NCI-H526 treated with DMSO at 0.1 percent for 48 hours (cell line): Measurements from ENCODE around the gene KCTD7.
"Not testable (repeated sequence)": the region's sequence is repeated elsewhere in the genome, so short reads cannot be mapped to it uniquely, and the experiment has no call there.

Experiments
- DNase-seq: peaks from one replicate; lab custom pipeline; 2025; lab: John Stamatoyannopoulos, UW

KCTD7 gene

DNA sequence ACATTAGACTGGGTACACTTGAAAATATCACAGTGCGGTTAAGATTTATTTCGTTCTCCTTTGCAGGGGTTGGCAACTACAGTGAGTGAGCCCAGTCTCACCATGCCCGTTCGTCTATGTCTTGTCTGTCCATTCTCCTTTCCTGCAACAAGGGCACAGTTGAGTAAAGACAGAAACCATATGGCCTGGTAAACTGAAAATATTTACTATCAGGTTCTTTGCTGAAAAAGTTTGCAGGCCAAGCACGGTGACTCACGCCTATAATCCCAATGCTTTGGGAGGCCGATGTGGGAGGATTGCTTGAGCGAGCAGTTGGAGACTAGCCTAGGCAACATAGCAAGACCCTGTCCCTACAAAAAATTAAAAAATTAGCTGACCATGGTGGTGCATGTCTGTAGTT is 11.4 kb upstream of the KCTD7 start:
- DNase-seq = no peak

GRCh38 chr7:66619341-66619948 is 9.2 kb upstream of the KCTD7 start:
- DNase-seq = not testable (repeated sequence)

GRCh38 chr7:66626331-66626934 is 2.2 kb upstream of the KCTD7 start:
- DNase-seq = no peak

- DNase-seq = no peak
These were observed 1.5 kb upstream of the KCTD7 start for GRCh38 chr7:66627151-66627681.

DNA sequence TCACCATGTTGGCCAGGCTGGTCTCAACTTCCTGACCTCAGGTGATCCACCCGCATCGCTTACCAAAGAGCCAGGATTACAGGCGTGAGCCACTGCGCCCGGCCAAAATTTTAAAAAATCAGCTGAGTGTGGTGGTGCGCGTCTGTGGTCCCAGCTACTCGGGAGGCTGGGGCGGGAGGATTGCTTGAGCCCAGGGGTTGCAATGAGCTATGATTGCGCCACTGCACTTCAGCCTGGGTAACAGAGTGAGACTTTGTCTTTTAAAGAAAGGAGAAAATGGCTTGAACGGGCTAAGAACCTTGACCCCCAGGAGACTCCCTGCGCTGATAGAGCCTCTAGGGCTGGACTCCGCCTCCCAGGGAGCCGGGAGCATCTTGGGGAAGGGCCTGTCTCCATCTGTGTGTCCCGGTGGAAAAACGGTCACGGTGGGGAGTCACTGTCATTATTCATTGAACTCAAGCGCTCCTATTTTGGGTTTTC is 760 bp upstream of the KCTD7 start:
- no peak for DNase-seq

- DNase-seq = no peak
These were observed 761 bp downstream of the KCTD7 start for GRCh38 chr7:66629222-66630062.

GRCh38 chr7:66630531-66630930 is 1.9 kb downstream of the KCTD7 start:
- no peak for DNase-seq

- no peak for DNase-seq
These were observed 2.8 kb downstream of the KCTD7 start for GRCh38 chr7:66631471-66631870.

- no peak for DNase-seq
These were observed 6.1 kb downstream of the KCTD7 start for GRCh38 chr7:66634816-66635215.

- DNase-seq = not testable (repeated sequence)
These were observed 6.8 kb downstream of the KCTD7 start for GRCh38 chr7:66635322-66635981.

- not testable (repeated sequence) for DNase-seq
These were observed 7.4 kb downstream of the KCTD7 start for GRCh38 chr7:66635982-66636546.

DNA sequence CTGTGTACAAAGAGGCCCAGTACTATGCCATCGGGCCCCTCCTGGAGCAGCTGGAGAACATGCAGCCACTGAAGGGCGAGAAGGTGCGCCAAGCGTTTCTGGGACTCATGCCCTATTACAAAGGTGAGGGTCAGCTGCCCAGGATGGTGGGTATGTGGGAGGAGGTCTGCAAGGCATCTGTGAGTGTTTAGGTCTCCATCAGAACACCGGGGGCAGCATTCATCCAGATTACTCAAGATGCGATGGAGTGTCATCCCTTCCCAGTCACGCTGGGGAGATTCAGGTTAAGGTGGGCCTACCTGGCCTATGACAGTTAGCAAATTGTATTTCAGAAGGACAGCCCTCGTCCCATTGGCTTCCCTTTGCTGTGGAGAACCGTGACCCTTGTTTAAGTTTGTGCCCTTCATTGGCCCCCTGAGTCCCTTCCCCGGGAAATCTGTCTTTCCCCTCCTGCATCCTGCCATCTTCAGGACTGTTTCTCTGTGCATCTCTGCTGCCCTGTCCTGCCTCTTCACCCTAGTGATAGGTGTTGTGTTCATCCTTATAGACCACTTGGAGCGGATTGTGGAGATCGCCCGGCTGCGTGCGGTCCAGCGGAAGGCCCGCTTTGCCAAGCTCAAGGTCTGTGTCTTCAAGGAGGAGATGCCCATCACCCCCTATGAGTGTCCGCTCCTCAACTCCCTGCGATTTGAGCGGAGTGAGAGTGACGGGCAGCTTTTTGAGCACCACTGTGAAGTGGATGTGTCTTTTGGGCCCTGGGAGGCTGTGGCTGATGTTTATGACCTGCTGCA is 9.8 kb downstream of the KCTD7 start:
- no peak for DNase-seq

DNA sequence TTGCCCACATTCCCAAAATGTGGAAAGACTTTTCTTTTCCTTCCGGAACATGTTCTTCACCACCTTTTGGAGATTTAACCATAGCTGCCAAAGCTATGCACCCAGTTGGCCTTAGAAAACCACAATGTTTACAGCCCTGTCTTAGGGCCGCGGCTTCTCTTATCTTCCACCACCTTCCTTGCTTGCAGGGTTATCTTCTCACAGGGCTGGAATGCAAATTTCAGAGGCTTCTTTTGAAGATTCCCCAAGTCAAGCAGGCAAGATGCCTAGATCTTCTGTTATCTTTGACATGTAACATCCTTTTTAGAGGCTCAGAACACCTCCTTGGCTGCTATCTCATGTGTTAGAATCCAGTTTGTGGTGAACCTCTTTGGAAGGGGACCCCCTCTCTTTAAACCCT is 11.1 kb downstream of the KCTD7 start:
- DNase-seq = no peak

- DNase-seq = no peak
These were observed 12.3 kb downstream of the KCTD7 start for GRCh38 chr7:66640802-66641525.

DNA sequence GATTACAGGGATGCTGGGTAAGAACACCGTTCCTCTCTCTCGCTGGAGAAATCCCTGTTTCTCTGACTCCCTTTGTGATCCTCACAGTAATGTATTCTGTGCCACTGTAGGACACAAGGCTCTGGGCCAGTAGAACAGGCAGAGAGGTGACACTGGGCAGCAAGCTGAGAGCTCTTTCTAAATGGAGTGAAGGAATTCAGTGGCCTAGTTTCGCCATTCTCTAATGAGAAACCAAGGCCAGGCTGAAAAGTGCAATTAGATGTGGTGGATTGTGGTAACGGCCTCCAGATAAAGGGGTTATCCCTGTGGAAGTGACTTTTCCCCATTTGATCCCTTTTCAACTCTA is 12.8 kb downstream of the KCTD7 start:
- DNase-seq = no peak

DNA sequence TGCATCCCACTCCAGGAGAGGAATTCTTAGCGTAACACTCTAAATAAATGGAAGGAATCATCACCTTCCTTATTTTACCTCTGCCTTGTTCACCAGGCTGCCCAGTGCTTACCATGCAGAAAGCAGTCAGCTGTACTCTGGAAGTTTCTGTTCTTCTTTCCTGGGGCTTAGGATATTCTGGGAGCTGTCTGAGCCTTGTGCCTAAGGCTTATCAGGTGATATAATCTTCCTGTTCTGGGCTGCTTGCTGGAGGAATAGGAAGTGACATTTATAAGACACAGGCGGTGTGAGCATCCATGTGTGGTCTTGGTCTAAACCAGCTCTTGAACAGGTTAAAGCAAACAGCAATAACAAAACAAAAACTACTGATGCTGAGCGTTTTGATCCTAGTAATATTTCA is 13.5 kb downstream of the KCTD7 start:
- DNase-seq = no peak

- DNase-seq = no peak
These were observed 14.3 kb downstream of the KCTD7 start for GRCh38 chr7:66642932-66643331.

DNA sequence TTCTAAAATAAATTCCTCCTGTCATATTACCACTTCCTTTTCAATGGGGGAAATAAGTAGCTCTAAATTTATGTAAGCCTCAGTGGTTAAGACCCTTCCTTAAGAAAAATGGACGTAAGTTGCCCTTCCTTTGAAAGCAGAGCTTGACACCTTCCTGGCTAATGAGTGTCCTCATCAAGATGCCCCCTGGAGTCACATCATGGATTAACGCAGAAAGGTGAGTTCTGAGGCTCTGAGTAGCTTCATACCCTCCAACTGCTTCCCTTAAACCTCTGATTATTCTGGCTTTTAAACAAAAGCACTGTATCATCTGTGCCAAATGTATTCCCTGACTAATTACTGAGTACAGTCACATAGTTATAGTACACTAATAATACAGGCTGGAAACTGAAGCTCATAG is 14.7 kb downstream of the KCTD7 start:
- no peak for DNase-seq

DNA sequence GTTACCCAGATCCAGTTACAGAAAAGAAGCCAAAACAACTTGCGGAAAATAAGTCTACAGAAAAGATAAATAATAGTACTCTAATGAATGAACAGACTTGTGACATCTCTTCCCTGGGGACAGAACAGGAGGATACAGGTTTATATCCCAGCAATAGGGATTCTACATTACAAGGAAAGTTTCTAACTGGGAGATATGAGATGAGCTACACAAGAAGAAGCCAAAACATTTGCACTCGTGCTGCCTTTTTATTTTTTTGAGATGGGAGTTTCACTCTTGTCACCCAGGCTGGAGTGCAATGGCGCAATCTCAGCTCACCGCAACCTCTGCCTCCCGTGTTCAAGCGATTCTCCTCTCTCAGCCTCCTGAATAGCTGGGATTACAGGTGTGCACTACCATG is 22.3 kb downstream of the KCTD7 start:
- not testable (repeated sequence) for DNase-seq

GRCh38 chr7:66653719-66654274 is 25.1 kb downstream of the KCTD7 start:
- not testable (repeated sequence) for DNase-seq
